Transverse colon (tissue), 3 donors: ENCODE measurements around the gene WIPF3.

Experiments used
- POLR2A ChIP-seq: fragments of 450-650 bp; IDR thresholded peaks from one replicate; pipeline ENCODE4 v1.6.1; 2016; ENCODE audit warnings: antibody characterized with exemption, mild to moderate bottlenecking, moderate library complexity
- POLR2AphosphoS5 ChIP-seq, 3 donors: sonication (generic); formaldehyde crosslinking; IDR thresholded peaks; one replicate each; pipeline ENCODE4 v1.6.1; 2016; ENCODE audit warnings: antibody characterized with exemption in 3 of 3

GRCh38 chr7:29935111-29935510, 128.8 kb downstream of the WIPF3 start:
- TF ChIP-seq POLR2A (no peak), POLR2AphosphoS5 (IDR thresholded peaks at IDR 0.05) (no peak)
